GM18526 (cell line): Measurements from ENCODE around the gene EPHB2.

Source experiments
- POLR2A ChIP-seq: IDR thresholded peaks from 3 replicates; pipeline ENCODE4 v1.6.1; 2011; ENCODE audit not compliant: insufficient read length; ENCODE audit errors: extremely low read depth

The EPHB2 gene

DNA sequence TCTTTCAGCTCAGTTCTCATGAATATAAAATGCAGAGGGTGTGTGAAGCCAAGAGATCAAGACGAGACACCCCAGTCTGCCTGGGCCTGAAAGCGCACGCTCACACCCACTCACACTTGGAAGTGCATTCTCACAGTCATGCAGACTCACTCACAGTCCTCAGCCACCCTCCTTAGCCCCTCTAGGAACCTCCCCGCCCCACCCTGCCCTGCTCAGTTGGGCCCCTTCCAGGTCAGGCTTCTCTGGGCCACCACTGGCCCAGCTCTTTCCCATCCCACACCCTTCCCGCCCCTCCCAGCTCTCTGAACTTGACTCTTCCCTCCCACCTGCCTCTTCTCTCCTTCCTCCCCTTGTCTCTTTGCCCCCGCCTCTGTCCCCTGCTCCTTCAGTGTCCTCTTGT, 93.8 kb downstream of the EPHB2 start:
- no peak for TF ChIP-seq POLR2A

DNA sequence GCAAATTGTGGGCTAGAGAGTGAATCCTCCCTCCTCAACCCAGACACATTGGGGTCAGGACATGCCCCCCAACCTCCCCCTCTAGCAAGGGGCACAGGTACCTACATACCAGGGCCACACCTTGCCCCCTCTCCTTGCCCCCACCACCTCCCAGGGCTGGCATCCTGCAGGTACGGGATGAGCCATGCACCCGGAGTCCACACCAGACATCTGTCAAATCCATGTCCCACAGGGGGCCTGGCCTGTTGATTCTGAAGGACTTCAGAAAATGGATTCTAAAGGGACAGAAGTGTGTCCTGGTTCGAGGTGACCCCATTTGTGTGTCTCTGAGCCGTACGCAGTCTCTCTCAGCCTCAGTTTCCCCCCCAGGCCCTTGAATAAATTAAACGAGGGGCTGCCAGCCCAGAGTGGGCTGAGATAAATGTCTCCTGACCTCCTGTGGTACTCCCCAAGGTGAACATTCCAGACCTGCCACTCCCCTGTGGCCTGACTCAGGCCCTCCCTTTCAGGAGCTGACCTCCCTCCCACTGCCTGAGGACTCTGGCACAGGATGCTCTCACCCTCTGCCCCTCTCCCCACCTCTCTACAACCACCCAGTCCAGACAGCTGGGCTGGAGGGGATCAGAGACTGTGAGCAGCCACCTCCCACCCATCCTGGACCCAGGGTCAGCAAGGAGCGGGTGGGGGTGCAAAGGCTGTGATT, 94.5 kb downstream of the EPHB2 start:
- no peak for TF ChIP-seq POLR2A

DNA sequence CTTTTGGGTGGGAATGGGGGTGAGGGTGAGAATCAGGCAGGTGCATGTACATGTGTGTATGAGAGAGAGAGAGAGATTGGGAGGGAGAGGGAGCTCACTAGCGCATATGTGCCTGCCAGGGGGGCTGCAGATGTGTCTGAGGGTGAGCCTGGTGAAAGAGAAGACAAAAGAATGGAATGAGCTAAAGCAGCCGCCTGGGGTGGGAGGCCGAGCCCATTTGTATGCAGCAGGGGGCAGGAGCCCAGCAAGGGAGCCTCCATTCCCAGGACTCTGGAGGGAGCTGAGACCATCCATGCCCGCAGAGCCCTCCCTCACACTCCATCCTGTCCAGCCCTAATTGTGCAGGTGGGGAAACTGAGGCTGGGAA, 95.0 kb downstream of the EPHB2 start:
- no peak for TF ChIP-seq POLR2A

DNA sequence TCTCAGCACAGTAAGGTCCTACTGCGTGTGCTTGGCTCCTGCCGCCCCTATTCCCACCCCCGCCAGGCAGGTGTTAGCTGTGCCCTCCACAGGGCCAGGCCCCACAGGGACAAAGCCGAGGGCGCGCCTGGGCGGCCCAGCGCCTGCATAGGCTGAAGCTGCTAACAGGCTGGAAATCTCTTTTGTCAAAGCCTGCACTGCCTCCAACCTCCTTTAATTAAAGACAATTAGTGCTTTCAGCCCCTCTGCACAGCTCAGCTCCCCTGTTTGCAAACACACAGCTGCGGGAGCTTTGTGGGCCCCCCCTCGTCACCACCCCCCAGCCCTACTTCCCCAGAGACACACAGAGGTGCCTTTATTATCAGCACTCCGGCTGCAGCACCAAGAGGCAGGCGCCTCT, 95.9 kb downstream of the EPHB2 start:
- no peak for TF ChIP-seq POLR2A

DNA sequence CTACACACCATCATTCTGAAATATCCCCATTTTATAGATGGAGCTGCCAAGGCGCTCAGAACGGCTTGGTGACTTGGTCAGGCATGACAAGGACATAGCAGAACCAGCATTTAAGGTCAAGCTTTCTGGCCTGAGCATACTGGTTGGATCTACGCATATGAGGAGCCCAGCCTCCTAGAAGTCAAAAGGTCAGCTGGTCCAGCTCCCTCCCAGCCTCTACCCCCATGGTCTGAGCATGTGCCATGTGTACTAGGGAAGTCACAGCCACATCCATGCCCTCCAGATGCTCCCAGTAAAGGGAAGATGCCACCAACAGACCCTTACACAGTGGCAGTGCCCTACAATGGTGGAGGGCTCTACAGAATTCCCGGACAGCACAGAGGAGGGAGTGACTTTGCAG, 96.7 kb downstream of the EPHB2 start:
- TF ChIP-seq POLR2A: no peak

GRCh38 chr1:22808186-22808675, 97.6 kb downstream of the EPHB2 start:
- TF ChIP-seq POLR2A: no peak

DNA sequence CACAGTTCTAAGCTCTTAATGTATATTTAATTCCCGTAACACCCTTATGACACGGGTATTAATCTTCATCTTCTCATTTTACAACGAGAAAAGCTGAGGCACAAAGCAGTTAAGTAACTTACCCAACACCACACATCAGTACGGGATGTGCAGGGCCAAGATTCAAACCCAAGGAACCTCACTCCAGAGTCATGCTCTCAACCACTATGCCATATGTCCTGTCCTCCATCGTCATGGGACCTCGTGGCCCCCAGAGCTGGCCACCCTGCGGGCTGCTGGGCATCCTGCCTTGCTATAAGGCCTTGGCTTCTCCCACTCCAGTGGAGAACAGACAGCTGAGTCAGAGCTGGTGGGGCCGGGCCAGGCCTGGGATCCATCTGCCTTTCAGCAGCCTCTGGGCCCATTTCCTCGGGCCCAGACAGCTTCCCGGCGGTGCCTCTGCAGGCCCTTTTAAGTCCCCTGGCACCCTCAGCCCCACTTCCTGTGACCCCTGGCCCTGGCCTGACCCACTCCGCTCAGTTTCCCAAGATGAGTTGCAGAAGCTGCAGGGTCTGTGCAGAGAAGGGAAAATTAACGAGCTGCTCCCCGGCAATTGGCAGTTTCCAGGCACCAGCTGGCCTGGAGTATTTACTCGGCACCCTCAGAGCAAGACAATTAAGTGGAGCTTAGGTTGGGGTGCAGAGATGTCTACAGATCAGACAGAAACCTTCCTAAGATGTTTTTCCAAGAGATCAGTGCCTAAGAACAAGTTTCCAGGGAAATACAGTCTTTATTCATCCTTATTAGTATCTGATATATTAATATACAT, 98.2 kb downstream of the EPHB2 start:
- TF ChIP-seq POLR2A: no peak

DNA sequence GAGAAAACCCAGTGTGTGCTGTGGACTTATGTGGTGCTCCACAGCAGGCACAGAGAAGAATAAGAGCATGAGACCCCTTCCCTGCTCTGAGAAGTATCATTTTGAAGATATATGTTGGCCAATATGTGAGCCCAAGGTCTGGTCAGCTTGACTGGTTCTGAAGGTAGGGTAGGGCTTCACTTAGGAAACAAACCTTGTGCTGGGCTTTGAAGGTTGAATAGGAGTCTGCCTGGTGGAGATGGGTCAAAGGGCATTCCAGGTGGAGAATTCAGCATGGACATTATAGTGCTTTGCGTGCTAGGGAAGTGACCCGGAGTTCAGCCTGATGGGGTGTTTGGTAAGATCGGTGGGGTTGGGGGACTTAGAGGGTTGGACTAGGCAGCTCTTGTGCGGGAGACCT, 99.1 kb downstream of the EPHB2 start:
- no peak for TF ChIP-seq POLR2A

DNA sequence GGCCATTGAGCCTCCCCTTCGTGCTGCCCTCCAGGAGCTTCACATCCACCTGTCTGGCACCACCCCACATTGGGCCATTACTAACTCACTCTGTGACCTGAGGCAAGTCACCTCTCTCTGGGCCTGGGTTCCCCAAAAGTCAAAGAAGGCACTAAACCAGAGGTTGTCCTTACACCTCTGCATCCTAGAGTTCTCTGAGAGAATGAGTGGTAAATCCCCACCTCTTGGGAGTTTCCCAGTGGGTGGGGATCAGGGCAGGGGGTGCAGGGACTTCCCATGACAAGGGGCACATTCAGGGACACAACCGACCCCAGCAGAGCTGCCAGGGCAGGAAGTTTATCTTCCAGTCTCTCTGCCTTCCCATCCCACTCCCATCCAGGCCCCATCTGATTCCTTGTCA, 99.7 kb downstream of the EPHB2 start:
- no peak for TF ChIP-seq POLR2A

DNA sequence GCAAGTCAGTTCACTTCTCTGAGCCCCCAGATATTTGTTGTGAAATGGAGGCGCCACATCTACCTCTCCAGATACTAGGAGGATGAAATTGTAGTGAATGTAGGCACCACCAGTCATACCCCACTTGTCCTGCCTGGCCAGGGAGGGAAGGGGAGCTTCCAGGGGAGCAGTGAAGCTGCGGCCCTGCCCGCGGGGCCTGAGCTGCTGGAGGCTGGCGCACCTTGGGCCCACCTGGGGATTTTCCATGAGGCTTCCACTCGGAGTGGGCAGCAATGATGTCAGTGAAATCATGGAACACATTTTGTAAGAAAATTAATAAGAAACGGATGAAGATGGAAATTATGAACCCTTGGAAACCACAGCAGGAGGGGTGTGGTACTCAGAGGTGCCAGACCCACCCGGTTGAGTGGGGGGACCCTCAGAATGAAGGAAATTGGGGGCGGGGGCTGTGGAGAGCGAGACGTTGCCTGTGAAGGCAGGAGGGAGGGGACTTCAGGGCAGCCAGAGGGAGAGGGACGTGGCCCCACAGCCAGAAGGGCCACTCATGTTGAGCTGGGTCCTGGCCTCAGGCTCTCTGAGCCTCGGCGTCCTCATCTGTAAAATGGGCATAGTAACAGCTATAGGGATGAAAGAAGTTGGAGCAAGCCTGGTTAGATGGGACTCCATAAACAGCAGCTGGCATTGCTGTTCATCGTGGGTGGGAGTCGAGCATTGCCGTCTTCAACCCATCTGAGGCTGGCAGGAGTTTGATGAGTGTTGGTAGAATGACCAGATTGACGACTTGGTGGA, 101.6 kb downstream of the EPHB2 start:
- no peak for TF ChIP-seq POLR2A

DNA sequence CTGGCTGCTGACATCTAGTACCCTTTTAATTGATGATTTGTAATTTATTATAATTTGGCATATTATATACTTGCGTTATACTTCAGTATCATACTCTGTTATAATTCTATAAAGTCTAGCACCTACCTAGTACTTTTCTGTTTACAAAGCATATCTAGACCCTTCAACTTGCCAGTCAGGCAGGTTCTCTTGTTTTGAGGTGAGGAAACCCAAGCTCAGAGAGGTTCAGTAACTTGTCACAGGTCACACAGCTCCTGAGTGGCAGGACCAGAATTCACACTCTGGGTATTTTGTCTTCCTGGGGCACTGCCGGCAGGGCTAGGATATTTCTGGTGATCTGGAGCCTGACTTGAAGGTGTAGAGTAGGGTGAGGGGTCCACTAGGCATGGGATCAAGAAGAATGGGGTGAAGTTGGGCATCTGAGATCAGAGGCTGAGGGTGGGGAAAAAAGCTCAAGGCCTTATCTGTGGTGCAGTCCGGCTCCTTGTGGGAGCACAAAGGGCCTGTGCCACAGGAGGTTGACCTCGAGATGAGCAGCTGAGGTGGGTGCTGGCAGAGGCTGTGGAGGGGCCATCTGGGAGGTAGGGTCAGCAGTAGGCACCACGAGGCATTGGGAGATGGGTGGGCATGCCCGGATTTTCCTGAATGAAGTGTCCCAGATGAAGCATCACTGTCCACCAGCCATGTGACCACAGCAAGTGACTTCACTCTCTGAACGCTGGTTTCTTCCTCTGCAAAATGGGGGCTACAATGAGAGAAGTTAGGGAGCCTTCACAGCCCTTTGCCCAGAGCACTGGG, 102.6 kb downstream of the EPHB2 start:
- TF ChIP-seq POLR2A: no peak

GRCh38 chr1:22814176-22815042, 103.8 kb downstream of the EPHB2 start:
- TF ChIP-seq POLR2A: no peak

- TF ChIP-seq POLR2A: no peak
Measured at GRCh38 chr1:22815043-22815365, 104.4 kb downstream of the EPHB2 start.

- no peak for TF ChIP-seq POLR2A
Measured at GRCh38 chr1:22815421-22816066, 104.9 kb downstream of the EPHB2 start.
